Measurements from ENCODE around the gene WBP11.
"Not testable (repeated sequence)": the region's sequence is repeated elsewhere in the genome, so short reads cannot be mapped to it uniquely, and the experiment has no call there.

The WBP11 gene

DNA sequence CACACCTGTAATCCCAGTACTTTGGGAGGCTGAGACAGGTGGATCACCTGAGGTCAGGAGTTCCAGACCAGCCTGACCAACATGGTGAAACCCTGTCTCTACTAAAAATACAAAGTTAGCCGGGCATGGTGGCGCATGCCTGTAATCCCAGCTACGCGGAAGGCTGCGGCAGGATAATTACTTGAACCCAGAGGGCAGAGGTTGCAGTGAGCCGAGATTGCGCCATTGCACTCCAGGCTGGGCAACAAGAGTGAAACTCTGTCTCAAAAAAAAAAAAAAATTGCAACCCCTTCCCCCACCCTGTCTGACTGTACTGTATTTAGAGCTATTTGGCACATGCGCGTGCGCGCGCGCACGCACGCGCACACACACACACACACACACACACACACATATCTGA is 66.8 kb downstream of the WBP11 start:
- not testable (repeated sequence) for H3K36me3 ChIP-seq (ENCODE audit: control insufficient read depth, insufficient read depth, low read length); H3K9me3 ChIP-seq (ENCODE audit: control insufficient read depth, low read length); H3K27me3 ChIP-seq (ENCODE audit: control insufficient read depth, insufficient read depth, low read length); H3K4me1 ChIP-seq (ENCODE audit: control insufficient read depth, insufficient read depth, low read length); H3K9ac ChIP-seq (ENCODE audit: low read length); H3K4me3 ChIP-seq (ENCODE audit: low read length)
